Naive thymus-derived CD4-positive, alpha-beta T cell (primary cell): ENCODE results near the gene RUNX3. TPM values are rescaled to one million over a fixed set of nuclear protein-coding genes. Genes with fewer than 3 reads are reported as not detected.

Experiments used
- ATAC-seq: fragments of 150-1000 bp; cut with Tn5 transposase; 2 replicates; pipeline ENCODE4 v1.10.0; 2021; ENCODE audit warnings: mild to moderate bottlenecking, moderate library complexity
- CTCF ChIA-PET: fragments of 350-600 bp; sonication (Branson Sonifier 250); formaldehyde crosslinking; loops from one replicate; lab custom pipeline; 2021; ENCODE audit warnings: antibody characterized with exemption; lab: Charles Lee
- POLR2A ChIA-PET: fragments of 350-600 bp; sonication (Branson Sonifier 250); formaldehyde crosslinking; loops from one replicate; lab custom pipeline; 2021; ENCODE audit warnings: antibody characterized with exemption, inconsistent platforms; lab: Charles Lee
- DNase-seq, 9 donors: peaks; one replicate each; pipeline versions ENCODE4 v3.0.0 to v3.0.0-alpha.2; 2020 to 2022; ENCODE audit warnings: mixed read lengths in 1 of 9
- H3K27ac ChIP-seq: one replicate; pipeline ENCODE4 v1.7.0; 2013; ENCODE audit warnings: mild to moderate bottlenecking, low read depth, low read length, moderate library complexity
- H3K27me3 ChIP-seq, 2 donors: one replicate each; pipeline ENCODE4 v1.7.0; 2013; ENCODE audit warnings: low read length in 2 of 2, mild to moderate bottlenecking in 2 of 2, moderate library complexity in 2 of 2; ENCODE audit not compliant: control insufficient read depth in 2 of 2, insufficient read depth in 2 of 2
- H3K36me3 ChIP-seq, 3 experiments: 1 replicate in 2 of 3; 2 replicates in 1 of 3; pipeline ENCODE4 v1.7.0; 2013; ENCODE audit warnings: low read length in 3 of 3, mild to moderate bottlenecking in 3 of 3, moderate library complexity in 1 of 3; ENCODE audit not compliant: insufficient read depth in 3 of 3, control insufficient read depth in 2 of 3
- H3K4me1 ChIP-seq, 2 donors: one replicate each; pipeline ENCODE4 v1.7.0; 2013; ENCODE audit warnings: low read length in 2 of 2, mild to moderate bottlenecking in 2 of 2, moderate library complexity in 1 of 2; ENCODE audit not compliant: control insufficient read depth in 2 of 2, insufficient read depth in 2 of 2
- H3K4me3 ChIP-seq: 2 replicates; pipeline ENCODE4 v1.7.0; 2013; ENCODE audit warnings: mild to moderate bottlenecking, low read length
- H3K9me3 ChIP-seq, 3 experiments: 1 replicate in 2 of 3; 2 replicates in 1 of 3; pipeline ENCODE4 v1.7.0; 2013; ENCODE audit warnings: low read length in 3 of 3; ENCODE audit not compliant: control insufficient read depth in 2 of 3
- H3K27ac Mint-ChIP-seq, 9 donors: one replicate each; pipeline ENCODE4 v1.8.0; 2020 to 2022; ENCODE audit warnings: mixed read lengths in 9 of 9, mild to moderate bottlenecking in 8 of 9, moderate library complexity in 5 of 9, inconsistent platforms in 2 of 9
- H3K27me3 Mint-ChIP-seq, 5 donors: one replicate each; pipeline ENCODE4 v1.8.0; 2021 to 2022; ENCODE audit warnings: mixed read lengths in 5 of 5, mild to moderate bottlenecking in 1 of 5
- H3K36me3 Mint-ChIP-seq, 5 donors: one replicate each; pipeline ENCODE4 v1.8.0; 2020 to 2022; ENCODE audit warnings: mixed read lengths in 5 of 5, mild to moderate bottlenecking in 3 of 5, inconsistent platforms in 1 of 5
- H3K4me1 Mint-ChIP-seq, 7 donors: one replicate each; pipeline ENCODE4 v1.8.0; 2020 to 2022; ENCODE audit warnings: mixed read lengths in 7 of 7, mild to moderate bottlenecking in 3 of 7, inconsistent platforms in 1 of 7
- H3K4me3 Mint-ChIP-seq, 10 donors: one replicate each; pipeline ENCODE4 v1.8.0; 2020 to 2022; ENCODE audit warnings: mild to moderate bottlenecking in 10 of 10, mixed read lengths in 10 of 10, moderate library complexity in 6 of 10, inconsistent platforms in 2 of 10
- H3K9me3 Mint-ChIP-seq, 11 donors: one replicate each; pipeline ENCODE4 v1.8.0; 2020 to 2022; ENCODE audit warnings: mixed read lengths in 11 of 11, mild to moderate bottlenecking in 4 of 11, inconsistent platforms in 1 of 11, moderate library complexity in 1 of 11
- intact Hi-C, 2 donors: fragments of 100-400 bp; cut with micrococcal nuclease; formaldehyde crosslinking; loops; one replicate each; pipeline ENCODE4 v1.15.1; 2023
- polyA plus RNA-seq, 2 donors: library from polyadenylated mRNA; unstranded; fragments of 300-500 nt; fragmentation: Illumina TruSeq; gene quantifications; one replicate each; pipeline ENCODE4 v1.2.3, GENCODE V29; 2021
- total RNA-seq, 6 experiments: library from RNA in 5 of 6; stranded (reverse) in 5 of 6; gene quantifications; 1 replicate in 5 of 6; 2 replicates in 1 of 6; pipeline ENCODE4 v1.2.3 and lab custom pipeline; 2021 to 2026

Gene RUNX3
- total and polyA plus RNA-seq, 7 experiments from 2014 or later, result 14.2 to 135 (median 74.8) TPM

GRCh38 chr1:24948079-24948827 is 18.2 kb upstream of the RUNX3 start:
- CTCF ChIA-PET, result interaction anchor here (0.7 to 1.0 kb wide), 2 partner anchors 36 to 89 kb away, joined by 3 to 5 read pairs; no protein-coding TSS in a partner anchor
- POLR2A ChIA-PET, result no interaction called here
- Mint-ChIP-seq H3K27ac (peak overlapping the region in 7 of 9 donors; percentile 28 to 86 (median 67)), H3K36me3 (peaks cover 0 to 18% (median 0%) of the 10 kb centered on the region in 5 donors), H3K4me3 (peak overlapping the region in 1 of 10 donors; percentile 4), H3K9me3 (no peaks in the 10 kb centered on the region), H3K27me3 (no peaks in the 10 kb centered on the region), H3K4me1 (peaks cover 16 to 82% (median 28%) of the 10 kb centered on the region in 7 donors)
- H3K4me1 ChIP-seq, result peaks cover 9 to 17% of the 10 kb centered on the region in 2 donors
- no peak overlapping the region for H3K4me3 ChIP-seq
- ATAC-seq (no peak), DNase-seq (no peak)
- H3K27me3 ChIP-seq, result no peaks in the 10 kb centered on the region
- H3K9me3 ChIP-seq, result no peaks in the 10 kb centered on the region
- intact Hi-C loops, result no loop called here
- H3K36me3 ChIP-seq, result no peaks in the 10 kb centered on the region
- H3K27ac ChIP-seq, result no peak overlapping the region

- CTCF ChIA-PET, result no interaction called here
- ATAC-seq, result no peak
- POLR2A ChIA-PET, result interaction anchor here (1.1 kb wide), 1 partner anchor 18 kb away, joined by 4 read pairs; no protein-coding TSS in a partner anchor
Observed at GRCh38 chr1:24946861-24947658, 17.0 kb upstream of the RUNX3 start.

GRCh38 chr1:24945354-24946326 is 15.6 kb upstream of the RUNX3 start:
- H3K36me3 ChIP-seq, result no peaks in the 10 kb centered on the region
- peaks cover 0 to 3% of the 10 kb centered on the region in 2 donors for H3K4me1 ChIP-seq
- H3K4me3 ChIP-seq, result no peak overlapping the region
- H3K36me3 Mint-ChIP-seq, result peaks cover 0 to 9% (median 0%) of the 10 kb centered on the region in 5 donors
- no peaks in the 10 kb centered on the region for H3K9me3 ChIP-seq
- DNase-seq, result no peak
- ChIA-PET CTCF (interaction anchor here (0.6 kb wide), 1 partner anchor 28 kb away, joined by 3 read pairs; no protein-coding TSS in a partner anchor), POLR2A (interaction anchor here (1.1 kb wide), 1 partner anchor 19 kb away, joined by 4 read pairs; no protein-coding TSS in a partner anchor)
- H3K27me3 Mint-ChIP-seq, result no peaks in the 10 kb centered on the region
- no peak overlapping the region for H3K27ac ChIP-seq
- peaks cover 5 to 72% (median 20%) of the 10 kb centered on the region in 7 donors for H3K4me1 Mint-ChIP-seq
- no peaks in the 10 kb centered on the region for H3K27me3 ChIP-seq
- no peaks in the 10 kb centered on the region for H3K9me3 Mint-ChIP-seq
- no peak overlapping the region for H3K4me3 Mint-ChIP-seq
- intact Hi-C loops, result no loop called here
- peak overlapping the region in 1 of 9 donors; percentile 71 for H3K27ac Mint-ChIP-seq
- no peak for ATAC-seq

More at GRCh38 chr1:24946861-24947658, 17.0 kb upstream of the RUNX3 start:
- Histone ChIP-seq H3K36me3 (no peaks in the 10 kb centered on the region), H3K27me3 (no peaks in the 10 kb centered on the region), H3K9me3 (no peaks in the 10 kb centered on the region), H3K4me3 (no peak overlapping the region), H3K27ac (no peak overlapping the region), H3K4me1 (peaks cover under 1 to 7% of the 10 kb centered on the region in 2 donors)
- intact Hi-C loops, result no loop called here
- Mint-ChIP-seq H3K4me3 (no peak overlapping the region), H3K27ac (peak overlapping the region in 3 of 9 donors; percentile 11 to 71 (median 21)), H3K4me1 (peaks cover 10 to 76% (median 20%) of the 10 kb centered on the region in 7 donors), H3K9me3 (no peaks in the 10 kb centered on the region), H3K36me3 (peaks cover 0 to 13% (median 0%) of the 10 kb centered on the region in 5 donors), H3K27me3 (no peaks in the 10 kb centered on the region)
- no peak for DNase-seq

- intact Hi-C loops, result no loop called here
- peaks cover 0 to 12% (median 0%) of the 10 kb centered on the region in 5 donors for H3K36me3 Mint-ChIP-seq
- H3K4me1 Mint-ChIP-seq, result peaks cover 5 to 70% (median 18%) of the 10 kb centered on the region in 7 donors
- no peak for DNase-seq
- Histone ChIP-seq H3K4me1 (peaks cover 0 to 3% of the 10 kb centered on the region in 2 donors), H3K4me3 (no peak overlapping the region), H3K27me3 (no peaks in the 10 kb centered on the region), H3K9me3 (no peaks in the 10 kb centered on the region), H3K36me3 (no peaks in the 10 kb centered on the region), H3K27ac (no peak overlapping the region)
- ChIA-PET POLR2A (interaction anchor here (1.0 kb wide), 1 partner anchor 14 kb away, joined by 3 read pairs; the partner anchor contains the start of gene RUNX3), CTCF (no interaction called here)
- no peaks in the 10 kb centered on the region for H3K27me3 Mint-ChIP-seq
- peak overlapping the region in 1 of 10 donors; percentile 6 for H3K4me3 Mint-ChIP-seq
- no peaks in the 10 kb centered on the region for H3K9me3 Mint-ChIP-seq
- no peak for ATAC-seq
- H3K27ac Mint-ChIP-seq, result peak overlapping the region in 5 of 9 donors; percentile 5 to 81 (median 37)
Observed at GRCh38 chr1:24944318-24944717, 14.2 kb upstream of the RUNX3 start.

- intact Hi-C loops, result no loop called here
- H3K36me3 ChIP-seq, result no peaks in the 10 kb centered on the region
- peaks cover 5 to 64% (median 10%) of the 10 kb centered on the region in 7 donors for H3K4me1 Mint-ChIP-seq
- POLR2A ChIA-PET, result no interaction called here
- DNase-seq, result no peak
- H3K9me3 ChIP-seq, result no peaks in the 10 kb centered on the region
- H3K4me1 ChIP-seq, result no peaks in the 10 kb centered on the region
- no peaks in the 10 kb centered on the region for H3K9me3 Mint-ChIP-seq
- no peak overlapping the region for H3K4me3 ChIP-seq
- CTCF ChIA-PET, result no interaction called here
- peaks cover 0 to 25% (median 0%) of the 10 kb centered on the region in 5 donors for H3K36me3 Mint-ChIP-seq
- H3K27me3 ChIP-seq, result no peaks in the 10 kb centered on the region
- ATAC-seq, result no peak
- H3K27ac ChIP-seq, result no peak overlapping the region
- H3K27me3 Mint-ChIP-seq, result no peaks in the 10 kb centered on the region
- H3K4me3 Mint-ChIP-seq, result no peak overlapping the region
- H3K27ac Mint-ChIP-seq, result peak overlapping the region in 1 of 9 donors; percentile 62
Observed at GRCh38 chr1:24942789-24943188, 12.7 kb upstream of the RUNX3 start.
